GM12878 (cell line): ENCODE results near the gene RASGRF1. TPM values are rescaled to one million over a fixed set of nuclear protein-coding genes. Genes with fewer than 3 reads are reported as not detected.

Source experiments
- BCLAF1 ChIP-seq: fragments of 450-650 bp; IDR thresholded peaks from 2 replicates; pipeline ENCODE4 v1.6.1; 2017; ENCODE audit warnings: antibody characterized with exemption, mild to moderate bottlenecking, moderate library complexity
- CBFB ChIP-seq: IDR thresholded peaks from 2 replicates; pipeline ENCODE4 v1.6.1; 2016; ENCODE audit warnings: antibody characterized with exemption, low read depth
- CREB1 ChIP-seq: IDR thresholded peaks from 2 replicates; pipeline ENCODE4 v1.6.1; 2012; ENCODE audit warnings: low read depth, mild to moderate bottlenecking, inconsistent platforms
- CUX1 ChIP-seq: IDR thresholded peaks from 2 replicates; pipeline ENCODE4 v1.6.1; 2012; ENCODE audit warnings: improper control_type of control experiment, low read depth, low read length; ENCODE audit not compliant: insufficient replicate concordance
- ESRRA ChIP-seq: IDR thresholded peaks from 2 replicates; pipeline ENCODE4 v1.6.1; 2012; ENCODE audit warnings: mild to moderate bottlenecking, low read length, improper control_type of control experiment
- IKZF1 ChIP-seq: fragments of 450-650 bp; conservative IDR thresholded peaks from 2 replicates; pipeline ENCODE4 v1.6.1; 2017; ENCODE audit warnings: antibody characterized with exemption, mild to moderate bottlenecking
- IRF3 ChIP-seq: fragments of 450-650 bp; IDR thresholded peaks from 2 replicates; pipeline ENCODE4 v1.6.1; 2014; ENCODE audit warnings: mild to moderate bottlenecking
- JUNB ChIP-seq: IDR thresholded peaks from 2 replicates; pipeline ENCODE4 v1.6.1; 2016; ENCODE audit warnings: antibody characterized with exemption, mild to moderate bottlenecking
- KLF5 ChIP-seq: fragments of 450-650 bp; IDR thresholded peaks from 2 replicates; pipeline ENCODE4 v1.6.1; 2014; ENCODE audit warnings: mild to moderate bottlenecking; ENCODE audit not compliant: partially characterized antibody
- RAD21 ChIP-seq: IDR thresholded peaks from 2 replicates; pipeline ENCODE4 v1.6.1; 2011; ENCODE audit warnings: mild to moderate bottlenecking, low read depth, low read length, moderate library complexity; ENCODE audit not compliant: insufficient read depth
- SIN3A ChIP-seq: IDR thresholded peaks from 2 replicates; pipeline ENCODE4 v1.6.1; 2012; ENCODE audit warnings: low read depth, low read length, improper control_type of control experiment
- ZBED1 ChIP-seq: IDR thresholded peaks from 2 replicates; pipeline ENCODE4 v1.6.1; 2016; ENCODE audit warnings: borderline replicate concordance
- ZBTB33 ChIP-seq: fragments of 450-650 bp; IDR thresholded peaks from 2 replicates; pipeline ENCODE4 v1.6.1; 2017; ENCODE audit warnings: mild to moderate bottlenecking
- ZNF592 ChIP-seq: fragments of 450-650 bp; IDR thresholded peaks from 2 replicates; pipeline ENCODE4 v1.6.1; 2017; ENCODE audit warnings: mild to moderate bottlenecking, moderate library complexity
- polyA plus RNA-seq, 11 experiments: library from polyadenylated mRNA; depleted of rRNA in 4 of 11; unstranded in 6 of 11; stranded (reverse) in 5 of 11; fragments of >200 nt; fragmentation: Nextera tagmentation in 4 of 11; fragmentation: Illumina TruSeq in 1 of 11; extraction: Ambion mirVana in 4 of 11; extraction: Trizol in 1 of 11; gene quantifications; 1 replicate in 1 of 11; 2 replicates in 10 of 11; pipeline versions ENCODE4 v1.2.1 to v1.2.3, GENCODE V29; 2011 to 2016; ENCODE audit warnings: inconsistent platforms in 2 of 11, missing spikeins in 2 of 11, low read depth in 1 of 11
- total RNA-seq, 4 experiments: library from RNA; depleted of rRNA in 3 of 4; stranded (reverse); fragments of >200 nt in 3 of 4; fragmentation: Illumina TruSeq in 1 of 4; extraction: Trizol in 1 of 4; gene quantifications; 2 replicates each; pipeline versions ENCODE4 v1.2.1 to v1.2.3, GENCODE V29; 2013 to 2021

The RASGRF1 gene
- total and polyA plus RNA-seq, 10 of the 15 experiments (the other 5 are each of a cell fraction or from before 2014, with no cell fraction given) = 0.20 to 1.9 (median 0.86) TPM

GRCh38 chr15:79004336-79004735 is 86.2 kb downstream of the RASGRF1 start (continued):
- TF ChIP-seq BCLAF1 (no peak), KLF5 (no peak), JUNB (peak; percentile 86), CREB1 (peak; percentile 76), ZBTB33 (0 out of 2 replicates have a peak, but pooled peaks have one; percentile 5), ZBED1 (peak; percentile 89; the same call in 1 of the 2 replicates), RAD21 (peak; percentile 21; the same call in 1 of the 2 replicates), SIN3A (no peak), IKZF1 (peak; percentile 99), ESRRA (no peak), CUX1 (no peak), ZNF592 (no peak), IRF3 (no peak), CBFB (peak; percentile 79; the same call in 1 of the 2 replicates)
